Daoy (cell line): ENCODE data around the gene BCAP29. TPM values are rescaled to one million over a fixed set of nuclear protein-coding genes. Genes with fewer than 3 reads are reported as not detected.
A peak's percentile ranks its signal among the peaks of the same experiment; 100 is the strongest.
"Not testable (repeated sequence)": the region's sequence is repeated elsewhere in the genome, so short reads cannot be mapped to it uniquely, and the experiment has no call there.

Source experiments
- DNase-seq: peaks from one replicate; pipeline ENCODE4 v3.0.0-alpha.2; 2015; ENCODE audit warnings: low read depth
- total RNA-seq: library from RNA; depleted of rRNA; stranded (reverse); fragments of >200 nt; shearing (Covaris generic); gene quantifications from 2 replicates; pipeline ENCODE4 v1.2.3, GENCODE V29; 2014

The BCAP29 gene
- total RNA-seq, 1 experiment from 2014 or later = 197 TPM

DNA sequence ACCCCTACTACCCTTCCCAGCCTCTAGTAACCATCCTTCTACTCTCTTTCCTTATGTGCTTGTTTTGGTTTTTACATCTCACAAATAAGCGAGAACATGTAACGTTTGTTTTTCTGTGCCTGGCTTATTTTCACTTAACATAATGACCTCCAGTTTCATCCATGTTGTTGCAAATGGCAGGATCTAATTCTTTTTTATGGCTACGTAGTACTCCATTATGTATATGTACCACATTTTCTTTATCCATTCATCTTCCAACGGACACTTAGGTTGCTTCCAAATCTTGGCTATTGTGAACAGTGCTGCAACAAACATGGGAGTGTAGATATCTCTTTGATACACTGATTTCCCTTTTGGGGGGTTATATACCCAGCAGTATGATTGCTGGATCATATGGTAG lies 47.0 kb downstream of the BCAP29 start:
- DNase-seq = no peak

DNA sequence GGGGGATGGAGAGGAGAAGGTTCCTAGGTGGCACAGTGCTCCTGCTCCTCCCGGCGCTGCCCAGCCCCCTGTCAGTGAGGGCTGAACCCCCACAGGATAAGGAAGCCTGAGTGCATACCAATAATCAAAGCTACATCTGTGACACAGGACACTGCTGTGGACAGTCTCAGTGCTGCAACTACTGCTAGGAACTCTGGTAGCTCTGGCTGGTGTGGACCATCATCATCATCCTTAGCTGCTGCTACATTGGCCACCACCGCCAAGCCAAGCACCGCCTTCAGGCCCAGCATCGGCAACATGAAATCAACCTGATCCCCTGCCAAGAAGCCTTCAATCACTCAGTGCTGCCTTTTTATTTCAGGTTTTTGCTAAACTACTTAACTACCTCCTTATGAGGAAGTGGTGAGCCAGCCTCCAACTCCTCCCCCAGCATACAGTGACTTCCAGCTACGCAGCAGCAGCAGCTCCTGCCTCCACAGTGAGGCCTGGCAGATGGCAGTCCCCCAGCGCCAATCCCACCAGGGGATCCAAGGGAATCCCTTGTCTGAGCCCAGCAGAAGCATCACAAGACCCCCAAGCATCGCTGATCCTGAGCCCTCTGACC lies 48.5 kb downstream of the BCAP29 start:
- no peak for DNase-seq

DNA sequence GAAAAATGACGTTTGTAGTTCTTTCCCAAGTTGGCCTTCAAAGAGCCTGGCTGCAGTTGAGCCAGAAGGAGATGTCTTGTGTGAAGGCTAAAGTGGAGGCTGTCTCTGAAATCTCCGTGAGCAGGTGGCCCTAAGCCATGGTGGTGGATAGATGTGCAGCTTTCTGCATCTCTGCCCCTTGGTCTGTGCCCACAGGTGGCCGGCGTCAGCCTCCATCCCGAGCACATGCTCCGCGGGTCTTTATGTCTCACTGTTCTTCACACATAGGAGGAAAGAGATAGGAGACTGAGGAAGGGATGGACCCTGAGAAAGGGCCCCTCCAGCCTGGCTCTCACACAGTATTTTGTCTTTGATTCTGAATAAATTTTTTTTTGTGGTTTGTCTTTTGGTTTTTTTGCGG lies 50.3 kb downstream of the BCAP29 start:
- no peak for DNase-seq

DNA sequence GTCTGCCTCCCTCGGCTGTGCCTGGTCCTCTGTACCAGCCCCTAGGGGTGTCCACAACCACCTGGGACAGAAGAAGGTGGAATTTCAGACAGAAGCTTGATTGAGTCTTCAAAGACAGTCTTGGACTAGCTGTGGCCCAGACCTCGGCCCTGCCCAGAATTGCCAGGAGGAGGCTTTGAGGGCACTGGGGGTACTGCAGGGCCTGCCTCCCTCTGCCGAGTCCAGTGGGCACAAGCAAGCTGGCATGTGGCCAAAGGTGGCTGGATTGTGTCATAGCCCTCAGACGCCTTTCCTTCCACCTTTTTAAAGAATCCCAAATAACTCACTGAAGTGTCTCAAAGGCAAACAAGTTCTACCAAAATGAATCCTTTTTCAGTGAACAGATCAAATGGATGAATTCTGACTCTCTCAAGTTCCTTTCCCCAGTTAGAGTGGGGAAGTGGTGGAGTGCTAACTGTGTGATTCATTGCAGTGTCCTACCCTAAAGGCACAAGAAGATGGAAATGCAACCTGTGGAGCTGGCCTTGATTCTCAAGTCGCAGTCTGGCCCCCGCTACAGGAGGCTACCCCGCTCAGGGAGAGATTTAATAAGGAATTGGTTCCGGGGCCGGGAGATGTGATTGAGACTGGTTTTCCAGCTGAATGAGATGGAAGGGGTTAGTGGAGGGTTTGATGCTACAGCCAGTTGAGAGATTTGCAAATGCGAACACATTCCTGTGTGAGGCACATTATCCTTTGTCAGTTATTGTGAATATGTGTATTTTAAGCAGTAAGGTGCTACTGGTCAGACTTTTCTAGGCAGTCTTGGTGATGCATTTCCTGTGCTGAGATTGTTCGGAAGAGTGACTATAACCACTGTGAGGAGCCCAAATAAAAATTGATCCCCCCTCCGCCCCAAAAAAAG lies 51.8 kb downstream of the BCAP29 start:
- DNase-seq = peak; percentile 26

DNA sequence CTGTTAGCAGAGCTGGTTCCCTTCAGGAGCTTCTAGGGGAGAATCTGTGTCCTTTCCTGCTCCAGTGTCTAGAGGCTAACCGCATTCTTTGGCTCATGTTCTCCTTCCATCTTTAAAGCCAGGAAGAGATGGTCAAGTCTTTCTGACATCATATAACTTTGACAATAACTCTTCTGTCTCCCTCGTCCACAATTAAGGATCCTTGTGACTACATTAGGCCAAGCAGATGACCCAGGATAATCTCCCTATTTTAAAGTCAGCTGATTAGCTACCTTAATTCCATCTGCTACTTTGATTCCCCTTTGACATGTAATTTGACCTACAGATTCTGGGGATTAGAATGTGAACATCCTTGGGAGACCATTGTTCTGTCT lies 52.4 kb downstream of the BCAP29 start:
- no peak for DNase-seq

DNA sequence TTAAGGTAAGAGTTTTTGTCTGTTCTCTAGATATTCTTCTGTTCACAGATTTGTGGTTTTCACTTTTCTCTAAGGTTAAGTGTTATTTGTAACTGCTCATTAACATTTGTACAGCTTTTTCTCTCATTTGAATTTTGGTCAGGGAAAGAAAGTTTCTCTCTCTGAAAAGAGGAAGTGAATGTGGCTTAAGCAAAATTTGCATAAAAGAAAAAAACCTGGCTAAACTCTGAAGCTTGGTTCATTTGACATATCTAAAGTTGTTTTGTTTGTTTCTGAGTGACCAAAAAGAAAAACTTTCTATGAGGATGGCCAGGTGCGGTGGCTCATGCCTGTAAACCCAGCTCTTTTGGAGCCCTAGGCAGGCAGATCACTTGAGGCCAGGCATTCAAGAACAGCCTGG lies 58.5 kb downstream of the BCAP29 start:
- no peak for DNase-seq

DNA sequence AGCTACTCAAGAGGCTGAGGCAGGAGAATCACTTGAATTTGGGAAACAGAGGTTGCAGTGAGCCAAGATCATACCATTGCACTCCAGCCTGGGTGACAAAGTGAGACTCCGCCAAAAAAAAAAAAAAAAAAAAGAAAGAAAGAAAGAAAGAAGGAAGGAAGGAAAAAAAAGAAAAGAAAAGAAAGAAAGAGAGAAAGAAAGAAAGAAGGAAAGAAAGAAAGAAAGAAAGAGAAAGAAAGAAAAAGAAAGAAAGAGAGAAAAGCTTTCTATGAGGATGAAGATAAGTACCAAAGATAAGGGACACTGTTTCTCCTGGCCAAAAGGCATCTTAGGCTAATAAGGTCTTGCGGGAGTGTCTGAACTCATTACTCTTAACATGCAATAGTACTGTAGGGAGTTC lies 59.0 kb downstream of the BCAP29 start:
- not testable (repeated sequence) for DNase-seq

DNA sequence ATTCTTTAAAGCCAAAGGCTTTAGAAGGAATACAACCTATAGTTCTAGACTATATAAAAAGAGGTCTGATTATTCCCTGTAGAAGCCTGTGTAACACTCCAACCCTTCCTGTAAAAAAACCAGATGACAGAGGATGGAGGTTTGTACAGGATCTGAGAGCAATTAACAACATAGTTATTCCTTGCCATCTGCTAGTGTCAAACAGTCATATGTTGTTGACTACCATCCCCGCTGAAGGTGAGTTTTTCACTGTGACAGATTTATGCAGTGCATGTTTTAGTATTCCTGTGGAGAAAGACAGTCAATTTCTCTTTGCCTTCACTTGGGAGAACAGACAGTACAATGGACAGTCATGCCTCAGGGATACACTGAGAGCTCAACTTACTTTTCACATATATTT lies 61.6 kb downstream of the BCAP29 start:
- DNase-seq = no peak

DNA sequence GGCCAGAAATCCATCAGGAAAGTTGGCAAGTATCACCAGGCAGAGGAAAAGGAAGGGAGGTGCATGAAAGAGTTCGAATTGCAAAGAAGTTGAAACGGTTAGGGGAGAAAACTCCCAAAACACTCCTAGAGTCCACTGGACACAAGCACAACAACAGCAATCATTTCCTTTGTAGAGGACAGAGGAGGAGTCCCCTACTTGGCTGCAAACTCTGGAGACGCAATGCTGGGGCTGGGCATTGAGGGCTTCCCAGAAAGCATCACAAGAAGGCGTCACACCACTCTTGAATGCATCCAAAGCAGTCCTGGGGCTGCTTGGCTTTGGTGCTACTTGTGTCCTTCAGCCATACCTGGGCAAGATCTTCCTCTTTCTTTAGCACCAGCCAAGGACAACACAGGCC lies 62.5 kb downstream of the BCAP29 start:
- no peak for DNase-seq

DNA sequence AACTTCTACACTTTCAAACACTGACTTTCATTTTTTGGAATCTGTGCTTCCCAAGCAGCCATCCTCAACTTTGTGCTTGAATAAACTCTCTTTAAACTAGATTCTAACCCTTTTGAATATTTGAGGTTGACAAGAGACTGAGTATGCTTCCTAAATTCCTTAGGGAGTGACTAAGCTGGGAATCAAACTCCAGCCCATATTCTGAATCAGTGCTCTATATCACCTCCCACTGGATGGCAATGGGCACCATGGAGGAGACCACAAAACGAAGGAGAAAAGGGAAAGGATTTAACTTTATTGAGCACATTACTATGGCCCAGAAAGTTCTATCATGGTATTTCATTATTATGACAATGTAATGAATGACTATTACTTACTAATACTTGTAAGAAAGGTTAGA lies 63.4 kb downstream of the BCAP29 start:
- DNase-seq = peak; percentile 81

DNA sequence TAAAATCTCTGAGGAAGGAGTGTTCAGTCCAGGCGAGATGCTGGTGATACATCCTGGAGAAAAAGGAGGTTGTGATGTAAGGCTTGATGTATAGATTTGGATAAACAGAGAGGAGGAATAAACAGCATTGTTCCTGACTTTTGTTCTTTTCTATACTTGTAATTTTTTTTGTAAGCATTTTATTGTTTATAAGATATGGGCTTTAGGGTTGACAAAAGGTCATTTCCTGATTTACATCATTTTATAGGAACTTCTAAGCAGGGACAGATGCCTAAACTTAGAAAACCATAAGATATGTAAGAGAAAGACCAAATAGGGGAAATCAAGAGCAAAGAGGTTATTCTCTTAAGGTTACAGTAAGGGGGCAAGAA lies 63.9 kb downstream of the BCAP29 start:
- no peak for DNase-seq

DNA sequence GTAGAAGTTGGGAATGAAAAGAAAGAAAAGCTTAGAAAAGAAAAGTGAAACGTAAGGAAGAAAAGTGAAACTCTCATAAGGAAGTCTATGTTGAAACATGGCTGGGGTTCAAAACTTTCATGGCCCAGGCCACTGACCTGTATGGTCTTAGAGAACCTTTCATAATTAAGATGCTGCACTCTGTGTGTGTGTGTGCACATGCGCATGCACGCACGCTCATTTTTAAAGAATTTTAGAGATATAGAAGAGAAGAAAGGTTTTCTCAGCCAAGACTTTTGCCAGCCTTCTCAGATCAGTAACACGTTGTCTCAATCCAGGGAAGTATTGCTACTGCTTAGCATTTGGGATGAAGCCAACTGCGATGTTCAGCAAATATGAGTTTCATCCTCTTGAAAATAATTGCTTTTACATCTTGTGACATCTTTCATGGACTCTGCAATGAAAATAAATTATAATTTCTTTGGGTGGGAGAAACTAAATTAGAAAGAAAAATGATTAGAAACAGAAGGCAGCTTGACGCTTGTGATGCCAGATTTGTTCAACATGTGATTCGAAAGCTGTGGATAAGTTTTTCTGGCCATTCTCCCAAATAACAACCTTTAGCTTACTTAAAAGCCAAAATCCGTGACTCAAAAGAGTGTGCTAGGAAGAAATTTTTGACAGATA lies 64.4 kb downstream of the BCAP29 start:
- DNase-seq = no peak

DNA sequence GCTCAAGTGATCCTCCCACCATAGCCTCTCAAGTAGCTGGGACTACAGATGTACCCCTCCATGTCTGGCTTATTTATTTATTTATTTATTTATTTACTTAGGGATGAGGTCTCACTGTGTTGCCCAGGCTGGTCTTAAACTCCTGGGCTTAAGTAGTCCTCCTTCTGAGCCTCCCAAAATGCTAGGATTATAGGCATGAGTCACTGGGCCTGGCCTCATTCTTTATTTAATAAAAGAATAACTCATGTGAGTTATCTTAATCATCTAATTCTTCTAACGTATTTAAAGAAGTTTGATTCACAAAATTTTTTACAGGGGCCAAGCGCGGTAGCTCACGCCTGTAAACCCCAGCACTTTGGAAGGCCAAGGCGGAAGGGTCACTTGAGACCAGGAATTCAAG lies 72.6 kb downstream of the BCAP29 start:
- no peak for DNase-seq

DNA sequence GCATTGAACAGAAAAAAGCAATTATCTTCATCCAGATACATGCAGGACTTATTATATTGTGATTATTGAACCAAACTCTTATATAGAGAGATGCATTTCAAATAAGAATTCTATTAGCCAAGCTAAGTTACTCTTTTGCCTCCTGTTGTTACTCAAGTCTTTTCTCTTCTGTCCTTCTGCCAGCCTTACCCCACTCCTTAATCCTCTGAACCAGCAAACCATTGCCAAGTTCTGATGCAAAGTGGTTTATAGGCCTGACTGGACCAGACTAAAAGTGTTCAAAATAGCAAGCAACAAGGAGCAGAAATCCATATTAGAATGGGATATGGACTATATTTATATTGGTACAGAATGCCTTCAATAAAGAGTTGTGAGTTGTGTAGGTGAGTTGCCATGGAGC lies 78.4 kb downstream of the BCAP29 start:
- DNase-seq = no peak

DNA sequence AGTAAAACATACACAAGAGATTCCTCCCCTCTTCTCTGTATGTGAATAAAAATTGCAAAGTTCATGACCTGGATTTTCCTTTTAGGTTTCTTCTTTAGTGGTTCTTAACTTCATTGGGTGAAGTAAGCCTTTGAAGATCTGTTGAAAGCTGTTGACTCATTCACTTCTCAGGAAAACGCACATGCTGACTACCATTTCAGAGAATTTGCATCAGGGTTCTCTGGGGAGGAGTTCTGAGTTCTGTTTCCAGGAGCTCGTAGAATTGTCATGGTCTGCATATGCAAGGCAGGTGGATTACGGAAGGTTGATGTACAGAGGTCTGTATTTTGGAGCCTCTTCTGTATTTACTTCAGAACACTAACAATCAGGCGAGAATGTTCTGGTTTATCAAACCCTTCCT lies 79.6 kb downstream of the BCAP29 start:
- DNase-seq = peak; percentile 54

DNA sequence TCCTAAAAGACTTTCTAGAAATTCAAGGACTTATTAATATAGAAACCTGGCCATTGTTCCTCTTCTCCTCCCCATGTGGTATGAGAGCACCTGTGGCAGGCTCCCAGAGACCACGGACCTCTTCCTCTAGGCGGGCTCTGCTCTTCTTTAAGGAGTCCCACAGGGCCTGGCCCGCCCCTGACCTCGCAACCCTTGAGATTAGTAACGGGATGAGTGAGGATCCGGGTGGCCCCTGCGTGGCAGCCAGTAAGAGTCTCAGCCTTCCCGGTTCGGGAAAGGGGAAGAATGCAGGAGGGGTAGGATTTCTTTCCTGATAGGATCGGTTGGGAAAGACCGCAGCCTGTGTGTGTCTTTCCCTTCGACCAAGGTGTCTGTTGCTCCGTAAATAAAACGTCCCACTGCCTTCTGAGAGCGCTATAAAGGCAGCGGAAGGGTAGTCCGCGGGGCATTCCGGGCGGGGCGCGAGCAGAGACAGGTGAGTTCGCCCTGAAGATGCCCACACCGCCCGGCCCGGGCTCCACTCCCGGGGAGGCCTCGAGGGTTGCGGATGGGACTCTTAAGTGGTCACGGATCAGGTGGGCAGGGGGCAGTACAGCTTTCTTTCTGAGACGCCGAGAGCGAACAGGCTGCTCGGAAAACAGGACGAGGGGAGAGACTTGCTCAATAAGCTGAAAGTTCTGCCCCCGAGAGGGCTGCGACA lies 80.5 kb downstream of the BCAP29 start, which contains the start of gene SLC26A4:
Gene SLC26A4 (plus strand): TSS at position 448 of the 700 bp plus-strand sequence. CDS start 814 bp downstream, outside the sequence.
- peak; percentile 22 for DNase-seq

DNA sequence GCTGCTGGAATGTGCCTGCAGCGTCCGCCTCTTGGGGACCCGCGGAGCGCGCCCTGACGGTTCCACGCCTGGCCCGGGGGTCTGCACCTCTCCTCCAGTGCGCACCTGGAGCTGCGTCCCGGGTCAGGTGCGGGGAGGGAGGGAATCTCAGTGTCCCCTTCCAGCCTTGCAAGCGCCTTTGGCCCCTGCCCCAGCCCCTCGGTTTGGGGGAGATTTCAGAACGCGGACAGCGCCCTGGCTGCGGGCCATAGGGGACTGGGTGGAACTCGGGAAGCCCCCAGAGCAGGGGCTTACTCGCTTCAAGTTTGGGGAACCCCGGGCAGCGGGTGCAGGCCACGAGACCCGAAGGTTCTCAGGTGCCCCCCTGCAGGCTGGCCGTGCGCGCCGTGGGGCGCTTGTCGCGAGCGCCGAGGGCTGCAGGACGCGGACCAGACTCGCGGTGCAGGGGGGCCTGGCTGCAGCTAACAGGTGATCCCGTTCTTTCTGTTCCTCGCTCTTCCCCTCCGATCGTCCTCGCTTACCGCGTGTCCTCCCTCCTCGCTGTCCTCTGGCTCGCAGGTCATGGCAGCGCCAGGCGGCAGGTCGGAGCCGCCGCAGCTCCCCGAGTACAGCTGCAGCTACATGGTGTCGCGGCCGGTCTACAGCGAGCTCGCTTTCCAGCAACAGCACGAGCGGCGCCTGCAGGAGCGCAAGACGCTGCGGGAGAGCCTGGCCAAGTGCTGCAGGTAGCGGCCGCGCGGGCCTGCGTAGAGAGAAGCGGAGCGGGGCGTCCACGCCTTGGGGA lies 81.2 kb downstream of the BCAP29 start:
- peak; percentile 75 for DNase-seq

DNA sequence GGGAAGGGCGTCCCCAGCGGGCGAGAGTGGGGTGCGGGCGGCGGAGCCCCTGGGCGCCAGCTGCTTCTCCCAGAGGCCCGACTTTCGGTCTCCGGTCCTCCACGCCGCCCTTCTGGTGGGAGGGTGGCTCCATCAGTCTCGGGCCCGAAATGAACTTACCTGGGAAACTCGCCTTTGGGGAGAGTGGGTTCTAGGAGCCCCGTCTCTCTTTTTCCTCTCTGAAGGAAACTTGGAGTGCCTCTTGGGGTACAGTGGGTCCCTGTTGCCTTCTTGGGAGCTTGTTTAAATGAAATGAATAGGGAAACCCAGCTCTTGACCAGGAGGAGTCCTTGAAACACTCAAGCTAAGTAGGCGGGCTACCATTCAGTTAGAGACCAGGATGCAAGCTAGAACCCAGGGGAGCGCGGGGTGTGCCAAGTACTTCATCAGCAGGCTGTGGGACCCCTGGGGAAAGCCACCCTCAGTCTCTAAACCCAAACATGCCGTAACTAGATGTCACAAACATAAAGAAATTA lies 81.9 kb downstream of the BCAP29 start:
- no peak for DNase-seq

DNA sequence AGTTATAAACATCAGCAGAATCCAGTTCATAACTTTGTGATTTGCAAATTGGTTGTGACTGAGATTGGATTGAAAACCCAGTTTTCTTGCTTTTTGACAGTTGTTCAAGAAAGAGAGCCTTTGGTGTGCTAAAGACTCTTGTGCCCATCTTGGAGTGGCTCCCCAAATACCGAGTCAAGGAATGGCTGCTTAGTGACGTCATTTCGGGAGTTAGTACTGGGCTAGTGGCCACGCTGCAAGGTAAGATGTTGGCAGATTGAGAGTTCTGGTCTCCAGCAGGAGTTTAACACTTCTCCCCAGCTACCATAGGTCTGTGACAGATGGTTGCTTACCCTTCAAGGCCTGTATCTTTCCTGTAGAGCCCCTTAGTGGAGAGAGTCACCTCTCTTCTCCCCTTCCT lies 83.2 kb downstream of the BCAP29 start:
- DNase-seq = no peak

DNA sequence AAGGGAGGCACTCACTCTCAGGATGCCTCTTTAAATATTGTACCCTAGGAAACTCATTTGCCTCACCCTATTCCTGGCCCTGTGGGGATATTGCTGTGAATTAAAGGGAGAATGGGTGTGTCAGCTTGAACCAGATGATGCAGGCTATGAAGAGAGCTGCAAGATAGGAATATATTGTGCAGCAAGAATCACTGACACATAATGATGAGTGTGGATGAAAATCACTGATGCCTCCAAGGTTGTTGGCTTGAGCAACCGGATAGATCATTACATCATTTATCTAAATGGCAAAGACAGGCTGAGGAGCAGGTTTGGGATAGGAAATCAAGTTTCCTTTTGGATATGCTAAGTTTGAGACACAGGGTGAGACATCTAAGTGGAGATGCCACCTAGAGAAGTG lies 86.7 kb downstream of the BCAP29 start:
- no peak for DNase-seq

DNA sequence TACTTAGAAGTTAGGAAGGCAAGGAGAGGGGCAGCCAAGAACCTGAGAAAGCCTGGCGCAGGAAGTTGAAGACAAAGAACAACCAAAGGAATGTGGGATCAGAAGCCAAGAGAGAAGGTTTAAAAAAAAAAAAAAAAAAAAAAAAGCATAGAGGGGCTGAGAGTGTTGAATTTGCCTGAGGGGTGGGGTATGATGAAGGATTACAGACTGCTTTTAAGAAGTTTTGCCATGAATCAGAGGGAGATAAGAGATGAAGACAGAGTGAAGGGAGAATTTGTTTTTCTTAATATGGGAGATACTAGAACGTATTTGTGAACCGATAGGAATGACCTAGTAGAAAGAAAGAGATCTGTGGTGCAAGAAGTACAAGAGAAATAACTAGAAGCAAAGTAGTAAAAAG lies 87.3 kb downstream of the BCAP29 start:
- no peak for DNase-seq
